ENCODE measurements around the gene DCHS2. TPM values are rescaled to one million over a fixed set of nuclear protein-coding genes. Genes with fewer than 3 reads are reported as not detected.

Gene DCHS2
- total and polyA plus RNA-seq, 10 of the 15 experiments (the other 5 are each of a cell fraction or from before 2014, with no cell fraction given): 0.01 to 0.31 (median 0.06) TPM; not detected in 3

GRCh38 chr4:154528869-154529268 is 37.3 kb upstream of the DCHS2 start:
- SMC1A ChIA-PET (ENCODE audit: uncharacterized antibody, unreplicated experiment): no interaction called here
- no peak overlapping the region for H3K4me2 ChIP-seq (ENCODE audit: control insufficient read depth, insufficient read depth)
- no peak overlapping the region for H3K27ac ChIP-seq (ENCODE audit: control insufficient read depth, insufficient read depth)
- in situ Hi-C loops (cut with MboI): no loop called here
- FAIRE-seq: no peak
- no peaks in the 10 kb centered on the region for H3K27me3 ChIP-seq (replicated peaks in 1 of 2; ENCODE audit: control insufficient read depth in 2 of 2, insufficient read depth in 2 of 2, low read length in 1 of 2)
- H3K4me1 ChIP-seq (ENCODE audit: control insufficient read depth, insufficient read depth, low read length): 0 out of 2 replicates have a peak, but pooled peaks cover 3% of the 10 kb centered on the region
- H3K9me3 ChIP-seq (replicated peaks; ENCODE audit: control insufficient read depth, insufficient read depth, low read length): no peaks in the 10 kb centered on the region
- no TSS peak for BruUV-seq (replicated peaks)
- H3K36me3 ChIP-seq (ENCODE audit: control insufficient read depth in 2 of 2, insufficient read depth in 2 of 2, low read length in 1 of 2): no peaks in the 10 kb centered on the region
- no peak overlapping the region for H3K9ac ChIP-seq (ENCODE audit: control insufficient read depth, insufficient read depth, low read length)
- intact Hi-C loops (cut with micrococcal nuclease; ENCODE audit: unreplicated experiment): no loop called here
- H3K4me3 ChIP-seq: no peak overlapping the region
- CTCF ChIA-PET: interaction anchor here (2.0 kb wide), 2 partner anchors 9 to 22 kb away, joined by 5 to 6 read pairs; partner anchors contain the start of gene PLRG1
- POLR2A ChIA-PET: no interaction called here
- 8% methylated on average over 2 of the region's 2 CpGs for WGBS (ENCODE audit: insufficient coverage, insufficient replicate concordance, low lambda C conversion rate, missing lambda C conversion rate)
- H4K20me1 ChIP-seq (ENCODE audit: control insufficient read depth, insufficient read depth): no peaks in the 10 kb centered on the region
- ATAC-seq: no peak
- TF ChIP-seq PKNOX1 (IDR thresholded peaks at IDR 0.05): no peak
- TF ChIP-seq ZBTB4 (CRISPR knock-in tag; IDR thresholded peaks at IDR 0.05): no peak
- TF ChIP-seq, protein P1, sequence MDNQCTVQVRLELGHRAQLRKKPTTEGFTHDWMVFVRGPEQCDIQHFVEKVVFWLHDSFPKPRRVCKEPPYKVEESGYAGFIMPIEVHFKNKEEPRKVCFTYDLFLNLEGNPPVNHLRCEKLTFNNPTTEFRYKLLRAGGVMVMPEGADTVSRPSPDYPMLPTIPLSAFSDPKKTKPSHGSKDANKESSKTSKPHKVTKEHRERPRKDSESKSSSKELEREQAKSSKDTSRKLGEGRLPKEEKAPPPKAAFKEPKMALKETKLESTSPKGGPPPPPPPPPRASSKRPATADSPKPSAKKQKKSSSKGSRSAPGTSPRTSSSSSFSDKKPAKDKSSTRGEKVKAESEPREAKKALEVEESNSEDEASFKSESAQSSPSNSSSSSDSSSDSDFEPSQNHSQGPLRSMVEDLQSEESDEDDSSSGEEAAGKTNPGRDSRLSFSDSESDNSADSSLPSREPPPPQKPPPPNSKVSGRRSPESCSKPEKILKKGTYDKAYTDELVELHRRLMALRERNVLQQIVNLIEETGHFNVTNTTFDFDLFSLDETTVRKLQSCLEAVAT (IDR thresholded peaks at IDR 0.05): no peak
- RAD21 ChIA-PET (ENCODE audit: unreplicated experiment): interaction anchor here (1.0 kb wide), 1 partner anchor 23 kb away, joined by 3 read pairs; no protein-coding TSS in a partner anchor
- H3K79me2 ChIP-seq (ENCODE audit: control insufficient read depth, insufficient read depth, low read length): no peaks in the 10 kb centered on the region
- no peak for DNase-seq (ENCODE audit: low read depth, low spot score)
- no peak overlapping the region for H2AFZ ChIP-seq (ENCODE audit: control insufficient read depth, low read depth, low read length)

Data from GM12878 (cell line).